ENCODE results near the gene ST6GALNAC5.
"Not testable (repeated sequence)": the region's sequence is repeated elsewhere in the genome, so short reads cannot be mapped to it uniquely, and the experiment has no call there.

ST6GALNAC5 gene

DNA sequence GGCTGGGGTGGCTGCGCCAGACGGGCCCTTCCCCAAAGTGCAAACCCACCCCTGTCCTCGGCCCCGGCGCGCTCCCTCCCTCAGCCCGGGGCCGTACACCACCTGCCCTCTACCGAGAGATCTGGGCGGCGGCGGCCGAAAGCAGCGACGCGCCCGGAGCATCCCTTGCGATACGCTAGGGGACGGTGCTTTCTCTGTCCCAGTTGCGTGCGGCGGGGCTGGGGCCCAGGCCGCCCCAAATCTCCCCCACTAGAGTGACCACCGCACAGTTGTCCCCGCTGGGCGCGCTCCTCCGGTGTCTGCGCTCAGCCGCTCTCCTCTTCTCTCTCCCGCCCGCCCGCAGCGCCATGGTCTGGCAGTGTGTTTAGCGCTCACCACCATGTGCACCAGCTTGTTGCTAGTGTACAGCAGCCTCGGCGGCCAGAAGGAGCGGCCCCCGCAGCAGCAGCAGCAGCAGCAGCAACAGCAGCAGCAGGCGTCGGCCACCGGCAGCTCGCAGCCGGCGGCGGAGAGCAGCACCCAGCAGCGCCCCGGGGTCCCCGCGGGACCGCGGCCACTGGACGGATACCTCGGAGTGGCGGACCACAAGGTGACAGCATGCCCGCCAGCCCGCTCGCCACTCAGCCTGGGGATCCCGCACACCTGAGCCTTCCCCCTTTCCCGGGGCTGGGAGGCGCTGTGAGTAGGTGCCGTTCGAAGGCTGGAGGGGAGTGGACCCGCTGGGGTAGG, 1.0 kb downstream of the ST6GALNAC5 start:
- peak; percentile 47 for DNase-seq

DNA sequence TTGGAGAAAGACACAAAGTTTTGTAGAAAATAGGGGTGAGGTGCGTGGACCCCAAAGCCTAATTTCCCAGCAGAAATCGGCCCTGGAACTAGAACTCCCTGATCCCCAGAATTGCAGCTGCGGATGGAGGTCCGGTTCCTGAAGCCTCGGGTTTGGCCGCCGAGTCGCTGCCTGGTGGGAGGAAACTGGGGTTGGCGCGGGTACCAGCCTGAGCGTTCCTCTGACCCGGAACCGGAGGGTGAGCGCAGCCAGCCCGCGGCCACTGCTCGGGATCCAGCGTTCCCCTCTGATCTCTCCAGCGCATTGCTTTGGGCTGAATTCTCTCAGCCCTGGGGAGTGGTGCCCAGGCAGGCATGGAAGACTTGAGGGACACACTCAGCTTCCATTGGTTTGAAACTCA, 1.6 kb downstream of the ST6GALNAC5 start:
- no peak for DNase-seq

DNA sequence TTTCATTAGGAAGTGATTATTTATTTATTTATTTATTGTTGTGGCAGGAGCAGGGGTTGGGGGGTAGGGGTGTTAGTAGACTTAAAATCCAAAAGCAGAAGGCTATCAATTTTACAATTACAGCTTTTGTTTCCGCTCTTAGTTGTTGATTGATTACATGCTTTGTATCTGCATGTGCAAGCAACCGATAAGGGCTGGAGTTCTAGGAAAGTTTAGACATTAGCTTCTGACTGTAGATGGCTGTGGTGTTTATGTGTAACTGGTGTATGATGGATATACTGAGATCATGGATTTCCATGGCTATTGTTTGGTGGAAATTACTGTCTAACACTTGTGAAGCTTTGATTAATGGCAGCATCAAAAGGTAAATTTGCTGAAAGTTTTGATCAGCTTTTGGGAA, 2.8 kb downstream of the ST6GALNAC5 start:
- DNase-seq = no peak

DNA sequence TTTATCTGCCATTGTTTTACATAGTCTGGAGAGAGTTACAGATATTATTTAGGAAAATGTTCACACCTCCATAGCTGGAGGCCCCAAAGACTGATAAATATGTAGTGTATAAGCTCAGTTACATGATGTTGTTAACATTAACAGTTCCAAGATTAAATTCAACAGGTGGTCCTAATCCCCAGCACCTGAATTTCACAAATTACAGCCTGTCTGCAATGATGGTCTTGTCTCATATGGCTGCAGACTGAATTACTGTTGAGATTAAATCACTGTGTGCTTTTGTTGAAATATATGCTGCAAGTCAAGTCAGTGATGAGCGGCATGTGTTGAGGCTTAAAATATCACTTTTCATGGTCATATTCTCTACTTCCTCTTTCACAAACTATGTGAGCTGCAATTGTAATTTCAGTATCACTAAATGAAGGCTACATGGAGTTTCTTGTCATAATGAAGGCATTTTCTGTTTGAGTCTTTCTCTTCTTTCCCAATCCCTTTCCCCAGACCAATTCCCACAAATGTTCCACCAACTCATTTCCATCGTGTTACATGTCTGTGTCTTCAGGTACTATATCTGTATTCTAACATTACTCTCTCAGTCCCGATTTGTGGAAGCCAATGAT, 4.2 kb downstream of the ST6GALNAC5 start:
- DNase-seq = no peak

DNA sequence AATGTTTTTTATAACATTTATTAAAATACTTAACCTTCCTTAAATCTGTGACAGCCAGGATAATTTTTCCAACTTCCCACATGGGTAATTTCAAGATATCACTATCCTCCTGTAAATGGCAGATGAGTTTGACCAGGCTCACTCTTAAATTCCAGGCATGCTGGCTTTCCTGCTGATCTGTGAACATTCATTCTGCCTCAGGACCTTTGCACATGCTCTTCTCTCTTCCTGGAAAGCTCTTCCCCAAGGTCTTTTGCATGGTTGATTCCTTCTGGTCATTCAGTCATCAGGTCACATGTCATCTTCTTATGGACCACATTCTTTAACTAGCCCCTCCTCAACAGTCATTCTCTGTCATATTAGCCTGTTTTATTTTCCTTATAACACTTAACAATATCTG, 5.7 kb downstream of the ST6GALNAC5 start:
- no peak for DNase-seq

- no peak for DNase-seq
Measured at GRCh38 chr1:76876655-76877395, 9.5 kb downstream of the ST6GALNAC5 start.

- not testable (repeated sequence) for DNase-seq
Measured at GRCh38 chr1:76879014-76879413, 11.7 kb downstream of the ST6GALNAC5 start.

DNA sequence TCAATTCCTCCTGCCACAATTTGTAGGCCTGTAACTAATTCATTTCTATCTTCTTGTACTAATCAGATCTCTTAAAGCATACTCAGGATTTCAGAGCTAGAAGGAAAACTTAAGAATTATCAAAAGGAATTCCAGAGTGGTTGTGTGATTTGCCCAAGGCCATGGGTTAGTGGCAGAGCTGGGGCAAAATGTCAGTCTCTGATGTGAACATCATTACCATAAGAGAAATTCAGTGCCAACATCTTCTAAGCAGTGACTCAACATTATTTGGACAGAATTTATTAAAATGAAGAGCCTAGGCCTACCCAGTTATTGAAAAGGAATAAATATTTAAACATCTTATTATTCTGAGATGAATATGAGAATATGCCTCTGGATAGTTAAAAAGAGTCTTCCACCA, 14.5 kb downstream of the ST6GALNAC5 start:
- no peak for DNase-seq

DNA sequence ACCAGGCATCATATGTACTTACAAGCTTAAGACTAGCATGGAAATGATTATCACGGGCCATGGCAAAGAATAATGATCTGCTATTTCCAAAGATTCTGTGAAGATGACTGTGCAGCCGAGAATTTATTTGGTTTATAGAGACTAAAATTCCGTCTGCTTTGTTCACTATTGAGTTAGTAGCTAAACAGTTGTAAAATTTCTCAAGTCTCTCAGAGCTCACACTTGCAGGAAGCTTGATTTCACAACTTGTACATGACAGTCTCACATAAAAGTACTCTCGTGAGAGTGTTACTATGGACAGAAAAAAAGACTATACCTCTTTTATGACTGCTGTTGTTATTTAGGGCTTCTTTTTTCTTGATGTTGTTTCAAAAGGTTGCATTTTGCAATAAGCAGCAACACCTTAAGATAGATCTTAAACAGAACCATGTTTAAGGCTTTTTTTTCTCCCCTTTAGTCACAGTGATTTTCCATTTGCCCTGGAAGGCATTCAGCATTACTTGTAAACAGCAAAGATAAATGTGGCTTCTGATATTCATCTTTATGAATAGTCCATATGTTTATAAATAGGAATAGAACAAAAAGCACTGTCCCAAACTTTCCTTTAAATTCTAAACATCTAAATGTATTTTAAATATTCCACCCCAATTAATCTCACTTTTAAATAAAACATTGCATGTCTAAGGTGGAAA, 24.8 kb downstream of the ST6GALNAC5 start:
- no peak for DNase-seq

GRCh38 chr1:76892675-76893074, 25.4 kb downstream of the ST6GALNAC5 start:
- DNase-seq = no peak

DNA sequence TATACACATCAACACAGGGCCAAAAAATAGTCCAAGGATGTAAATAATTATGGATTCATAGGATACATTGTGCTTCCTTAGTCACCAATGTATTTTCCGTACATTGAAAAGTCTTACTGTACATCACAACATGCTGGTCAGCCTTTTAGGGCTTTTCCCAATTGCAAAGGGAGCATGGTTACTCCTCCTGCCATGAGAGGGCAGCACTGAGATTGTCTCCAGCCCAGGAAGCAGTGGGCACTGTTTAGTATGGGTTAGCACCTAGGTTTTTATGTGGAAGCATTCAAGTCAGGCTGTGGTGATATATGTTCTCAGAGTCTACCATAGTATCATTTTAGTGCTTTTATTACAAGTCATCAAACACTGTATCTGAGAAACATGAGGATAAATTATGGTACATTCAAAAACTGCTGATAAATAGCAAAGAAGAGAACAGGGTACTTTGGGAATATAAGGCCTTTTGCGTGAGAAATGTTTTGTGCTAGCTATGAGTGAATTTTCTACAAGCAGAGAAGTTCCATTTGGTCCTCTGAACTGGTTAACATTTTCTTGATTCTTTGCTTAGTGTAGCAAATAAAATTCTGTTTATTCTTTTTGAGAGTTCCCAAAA, 34.0 kb downstream of the ST6GALNAC5 start:
- DNase-seq = no peak

- no peak for DNase-seq
Measured at GRCh38 chr1:76905876-76906595, 38.8 kb downstream of the ST6GALNAC5 start.

- no peak for DNase-seq
Measured at GRCh38 chr1:76909311-76909710, 42.0 kb downstream of the ST6GALNAC5 start.

DNA sequence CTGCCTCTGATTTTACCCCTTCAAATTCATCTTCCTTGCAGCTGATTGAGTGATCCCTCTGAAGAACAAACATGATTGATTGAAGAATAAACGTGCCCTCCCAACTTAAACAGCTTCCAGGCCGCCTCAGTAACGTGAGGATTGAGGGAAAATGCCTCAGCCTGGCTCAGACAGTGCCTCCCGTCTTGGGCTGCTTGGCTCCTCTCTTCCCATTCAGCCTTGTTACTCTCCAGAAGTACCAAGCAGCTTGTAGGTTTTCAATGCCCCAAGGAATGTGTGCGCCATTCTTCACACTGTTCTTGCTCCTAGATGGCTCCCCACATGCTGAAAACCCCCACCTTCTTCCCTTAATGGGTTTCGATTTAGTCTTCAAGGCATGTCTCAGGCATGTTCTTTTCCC, 51.8 kb downstream of the ST6GALNAC5 start:
- DNase-seq = no peak

DNA sequence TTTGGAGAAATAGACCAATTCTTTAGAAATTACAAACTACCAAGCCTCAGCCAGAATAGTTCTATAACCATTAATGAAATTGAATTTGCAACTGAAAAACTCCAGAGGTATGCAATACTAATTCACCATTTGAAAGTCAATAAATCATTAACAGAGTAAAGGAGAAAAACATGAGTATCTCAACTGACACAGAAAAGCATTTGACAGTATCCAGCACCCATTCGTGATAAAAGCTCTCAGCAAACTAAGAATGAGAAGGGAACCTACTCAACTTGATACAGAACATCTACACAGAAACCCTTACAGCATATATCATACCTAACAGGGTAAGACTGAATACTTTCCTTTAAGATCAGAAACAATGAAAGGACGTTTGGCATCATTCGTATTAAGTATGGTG, 54.3 kb downstream of the ST6GALNAC5 start:
- DNase-seq = no peak

DNA sequence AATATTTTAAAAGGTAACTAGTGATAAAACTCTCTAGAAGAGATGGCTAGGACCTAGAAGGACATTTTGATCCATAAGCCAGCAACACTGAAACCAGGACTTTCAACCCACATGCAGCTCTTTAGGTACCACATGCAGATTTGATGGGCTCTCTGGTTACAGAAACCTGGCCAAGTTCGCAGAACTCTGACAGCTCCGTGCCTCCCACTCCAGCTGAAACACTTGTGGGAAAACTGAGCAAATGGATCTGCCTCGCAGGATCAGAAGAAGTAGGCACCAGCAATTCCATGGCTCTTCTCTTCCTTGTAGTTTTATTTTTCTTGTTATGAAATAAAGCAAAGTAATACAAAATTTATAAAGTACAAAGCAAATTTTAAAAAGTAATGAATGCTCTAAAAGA, 58.5 kb downstream of the ST6GALNAC5 start:
- no peak for DNase-seq

- no peak for DNase-seq
Measured at GRCh38 chr1:76928522-76928921, 61.2 kb downstream of the ST6GALNAC5 start.

GRCh38 chr1:76929136-76929535, 61.9 kb downstream of the ST6GALNAC5 start:
- DNase-seq = no peak

DNA sequence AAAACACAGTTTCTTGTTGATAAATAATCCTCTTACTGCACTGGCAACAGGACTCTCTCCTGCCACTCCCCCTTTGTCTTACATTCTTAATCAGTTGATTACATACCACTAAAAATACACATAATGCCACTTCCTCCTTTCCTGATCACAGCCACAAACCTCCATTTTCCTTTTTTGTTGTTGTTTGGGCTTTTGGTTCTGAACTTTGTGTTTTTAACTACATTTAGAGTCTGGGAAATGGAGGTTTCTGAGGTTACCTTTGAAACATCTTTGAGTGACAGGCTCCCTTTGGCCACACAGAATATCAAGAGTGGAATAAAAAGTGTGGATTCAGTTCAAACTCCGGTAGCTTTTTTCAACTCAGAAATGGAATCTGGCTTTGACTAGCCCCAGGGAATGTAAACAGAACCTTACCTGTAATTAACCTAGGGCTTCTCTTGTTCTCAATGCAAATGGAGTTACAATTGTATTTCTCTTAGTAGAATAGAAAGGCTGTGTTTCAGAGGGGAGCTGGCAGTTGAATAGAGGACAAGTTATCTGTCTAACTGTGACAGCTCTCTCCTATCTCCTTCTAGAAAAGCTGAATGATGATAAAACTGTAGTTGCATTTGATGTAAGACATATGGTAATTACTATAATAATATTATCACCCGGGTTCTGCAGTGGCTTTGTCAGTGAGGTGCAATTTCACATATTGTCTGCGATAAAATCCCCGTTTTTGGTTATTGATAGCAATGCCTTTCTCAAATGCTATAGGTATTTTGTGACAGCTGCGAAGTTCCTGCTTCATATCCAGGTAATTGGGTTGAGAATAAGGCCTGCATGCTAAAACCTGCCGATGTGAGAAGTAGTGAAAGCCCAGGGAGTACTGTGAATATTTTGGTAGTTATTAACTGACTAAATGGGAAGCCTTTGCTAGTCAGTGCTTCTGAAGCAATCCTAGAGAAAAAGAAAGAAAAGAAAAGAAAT, 66.9 kb downstream of the ST6GALNAC5 start:
- DNase-seq = no peak

GRCh38 chr1:76938304-76938703, 71.0 kb downstream of the ST6GALNAC5 start:
- no peak for DNase-seq
